Epithelial cell of esophagus (primary cell): ENCODE data around the gene SCO1.

Experiments
- DNase-seq: peaks from one replicate; pipeline ENCODE4 v3.0.0; 2010; ENCODE audit warnings: low read depth
- H3K4me3 ChIP-seq: 2 replicates; pipeline ENCODE4 v1.5.1; 2011; ENCODE audit warnings: mild to moderate bottlenecking, low read length, control low read depth
- TF ChIP-seq, protein P1 (sequence below): IDR thresholded peaks from 2 replicates; pipeline ENCODE4 v1.5.1; 2011; ENCODE audit warnings: low read depth, mild to moderate bottlenecking, low read length, control low read depth, inconsistent platforms; ENCODE audit not compliant: insufficient read depth; ENCODE audit errors: missing control alignments

SCO1 gene

DNA sequence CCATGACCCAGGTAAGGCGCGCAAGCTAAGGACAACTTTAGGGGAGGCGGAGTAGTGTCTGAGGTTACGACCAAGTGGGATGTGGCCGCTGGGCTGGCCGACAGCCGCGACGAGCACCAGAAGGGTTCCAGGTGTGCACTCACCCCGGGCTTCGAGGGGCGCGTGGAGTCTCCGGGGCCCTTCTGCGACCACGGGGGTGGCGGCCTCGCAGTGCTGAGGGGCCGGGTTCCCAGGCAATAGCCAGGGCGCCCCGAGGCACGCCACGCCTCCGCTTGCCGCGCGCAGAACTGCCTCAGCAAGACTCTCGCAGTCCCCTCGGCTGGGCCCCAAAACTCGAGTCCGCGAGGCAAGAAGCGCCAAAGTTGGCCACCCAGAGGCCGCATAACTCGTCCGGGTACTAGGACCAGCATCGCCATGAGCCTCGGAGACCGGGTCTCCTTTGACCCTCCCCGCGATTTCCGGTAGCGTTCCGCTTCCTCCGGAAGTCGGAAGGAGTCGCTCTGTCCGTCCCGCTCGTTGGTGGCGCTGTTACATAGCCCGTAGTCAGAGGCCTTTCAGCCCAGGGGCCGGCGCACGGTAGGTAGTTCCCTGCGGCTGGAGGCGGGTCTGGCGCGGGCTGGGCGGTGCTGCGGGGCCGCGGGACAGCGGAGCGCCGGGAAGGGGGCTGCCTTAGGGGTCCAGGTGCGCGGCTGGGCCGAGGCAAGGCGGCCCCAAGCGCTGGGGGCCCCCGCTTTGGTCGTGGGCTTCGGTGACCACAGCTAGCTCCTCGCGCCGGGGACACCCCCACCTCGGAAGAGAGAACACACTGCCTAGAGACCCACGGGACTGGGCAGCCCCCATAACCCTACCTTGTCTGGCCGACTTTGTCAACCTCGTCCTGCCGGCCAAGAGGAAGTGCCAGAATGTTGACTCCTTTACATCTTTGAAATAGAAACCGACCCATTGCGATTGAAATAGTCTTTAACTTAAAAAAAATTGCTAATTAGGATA lies at the start of gene SCO1, which contains the start of gene ADPRM:
Gene SCO1, minus strand, starts transcription at position 442 of the 990 bp plus-strand sequence. Its CDS starts 26 bp downstream, at position 416.
Gene ADPRM, plus strand, starts transcription at position 503 of the 990 bp plus-strand sequence. CDS start 7,333 bp downstream, outside the sequence.
- DNase-seq, result peak; percentile 95
- peak within 1 kb of the TSS; percentile 84 for H3K4me3 ChIP-seq
- TF ChIP-seq, protein P1, sequence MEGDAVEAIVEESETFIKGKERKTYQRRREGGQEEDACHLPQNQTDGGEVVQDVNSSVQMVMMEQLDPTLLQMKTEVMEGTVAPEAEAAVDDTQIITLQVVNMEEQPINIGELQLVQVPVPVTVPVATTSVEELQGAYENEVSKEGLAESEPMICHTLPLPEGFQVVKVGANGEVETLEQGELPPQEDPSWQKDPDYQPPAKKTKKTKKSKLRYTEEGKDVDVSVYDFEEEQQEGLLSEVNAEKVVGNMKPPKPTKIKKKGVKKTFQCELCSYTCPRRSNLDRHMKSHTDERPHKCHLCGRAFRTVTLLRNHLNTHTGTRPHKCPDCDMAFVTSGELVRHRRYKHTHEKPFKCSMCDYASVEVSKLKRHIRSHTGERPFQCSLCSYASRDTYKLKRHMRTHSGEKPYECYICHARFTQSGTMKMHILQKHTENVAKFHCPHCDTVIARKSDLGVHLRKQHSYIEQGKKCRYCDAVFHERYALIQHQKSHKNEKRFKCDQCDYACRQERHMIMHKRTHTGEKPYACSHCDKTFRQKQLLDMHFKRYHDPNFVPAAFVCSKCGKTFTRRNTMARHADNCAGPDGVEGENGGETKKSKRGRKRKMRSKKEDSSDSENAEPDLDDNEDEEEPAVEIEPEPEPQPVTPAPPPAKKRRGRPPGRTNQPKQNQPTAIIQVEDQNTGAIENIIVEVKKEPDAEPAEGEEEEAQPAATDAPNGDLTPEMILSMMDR, result peak; percentile 51

DNA sequence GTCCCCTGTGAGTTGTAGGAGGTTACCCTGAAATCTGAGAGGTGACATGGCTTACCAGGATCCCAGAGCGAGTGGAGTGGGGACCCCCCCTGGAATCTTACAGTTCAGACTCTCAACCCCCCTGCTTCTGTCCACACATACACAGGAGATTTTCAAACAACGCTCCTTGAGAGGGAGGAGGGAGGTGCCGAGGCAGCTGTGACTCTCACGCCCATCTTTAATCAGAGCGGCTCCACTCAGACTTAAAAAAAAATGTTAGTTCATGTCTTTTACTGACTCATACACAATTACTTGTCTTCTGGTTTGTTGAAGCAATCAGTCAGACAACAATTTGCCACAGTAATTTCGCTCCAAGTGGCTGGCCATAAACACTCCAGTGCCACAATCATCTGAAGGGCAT lies 47.9 kb upstream of the SCO1 start:
- H3K4me3 ChIP-seq, result no peak overlapping the region
- DNase-seq, result peak; percentile 50
- TF ChIP-seq, protein P1, result no peak

DNA sequence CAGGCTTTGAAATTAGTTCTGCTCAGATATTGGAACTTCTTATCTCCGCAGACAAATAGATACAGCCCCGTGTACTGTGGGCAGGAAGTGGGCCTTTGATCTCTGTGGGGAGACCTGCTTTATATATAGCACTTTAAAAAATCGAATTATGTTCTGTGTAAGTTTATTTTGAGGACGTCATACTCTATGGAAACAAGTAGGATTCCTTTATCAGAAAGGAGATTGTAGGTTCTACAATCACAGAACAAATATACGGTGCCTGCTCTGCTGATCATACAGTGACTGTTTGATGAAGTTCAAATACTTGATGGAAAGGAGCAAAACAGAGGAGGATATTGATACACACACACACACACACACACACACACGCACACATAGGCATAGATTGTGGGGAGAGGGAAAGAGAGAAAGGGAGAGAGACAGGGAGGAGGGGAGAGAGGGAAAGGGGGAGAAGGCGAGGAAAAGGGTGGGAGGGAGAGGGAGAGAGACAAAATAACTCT lies 47.2 kb upstream of the SCO1 start:
- TF ChIP-seq, protein P1, result no peak
- H3K4me3 ChIP-seq, result no peak overlapping the region
- DNase-seq, result no peak

DNA sequence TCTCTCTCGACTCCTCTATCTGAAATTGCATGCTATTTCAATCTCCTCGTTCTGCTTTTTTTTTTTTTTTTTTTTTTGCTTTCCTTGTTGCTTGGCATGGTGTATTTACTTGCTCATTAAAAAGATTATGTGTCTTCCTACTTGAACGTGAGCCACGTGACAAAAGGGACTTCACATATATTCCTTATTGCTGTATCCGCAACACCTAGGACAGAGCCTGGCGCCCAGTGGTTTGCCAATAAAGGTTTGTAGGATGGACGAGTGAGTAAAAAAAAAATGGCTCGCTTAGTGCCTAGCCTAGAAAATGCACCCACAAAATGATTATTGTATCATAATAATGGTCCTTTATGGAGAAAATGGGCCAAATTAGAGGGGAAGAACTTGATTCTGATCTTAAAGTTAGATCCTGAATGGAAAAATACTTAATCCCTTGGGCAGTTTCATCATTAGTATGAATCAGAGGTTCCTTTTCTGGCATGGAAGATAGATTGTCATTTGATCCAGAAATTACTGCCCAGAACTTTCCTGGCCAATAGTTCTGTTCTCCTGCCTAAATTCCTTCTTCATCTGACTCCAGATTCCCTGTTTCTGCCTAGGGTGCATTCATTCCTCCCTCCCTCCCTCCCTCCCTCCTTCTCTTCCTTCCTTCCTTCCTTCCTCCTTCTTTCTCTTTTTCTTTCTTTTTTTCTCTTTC lies 46.1 kb upstream of the SCO1 start:
- DNase-seq, result peak; percentile 25
- no peak overlapping the region for H3K4me3 ChIP-seq
- TF ChIP-seq, protein P1, result no peak

DNA sequence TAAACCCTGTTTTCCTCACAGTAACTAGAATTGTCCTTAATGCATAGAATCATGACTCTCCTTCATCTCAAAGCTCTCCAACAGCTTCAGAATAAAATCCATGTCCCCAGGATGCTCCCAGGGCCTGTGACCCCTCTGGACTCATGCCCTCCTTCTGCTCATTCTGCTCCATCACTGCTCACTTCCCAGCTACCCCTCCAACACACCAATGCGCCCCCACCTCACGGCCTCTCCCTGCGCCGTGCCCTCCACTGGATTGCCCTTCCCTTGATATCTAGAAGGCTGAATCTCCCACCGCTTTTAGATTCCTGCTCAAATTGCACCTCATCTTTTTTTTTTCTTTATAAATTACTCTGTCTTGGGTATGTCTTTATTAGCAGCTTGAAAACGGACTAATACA lies 45.1 kb upstream of the SCO1 start:
- TF ChIP-seq, protein P1, result no peak
- no peak for DNase-seq
- no peak overlapping the region for H3K4me3 ChIP-seq

DNA sequence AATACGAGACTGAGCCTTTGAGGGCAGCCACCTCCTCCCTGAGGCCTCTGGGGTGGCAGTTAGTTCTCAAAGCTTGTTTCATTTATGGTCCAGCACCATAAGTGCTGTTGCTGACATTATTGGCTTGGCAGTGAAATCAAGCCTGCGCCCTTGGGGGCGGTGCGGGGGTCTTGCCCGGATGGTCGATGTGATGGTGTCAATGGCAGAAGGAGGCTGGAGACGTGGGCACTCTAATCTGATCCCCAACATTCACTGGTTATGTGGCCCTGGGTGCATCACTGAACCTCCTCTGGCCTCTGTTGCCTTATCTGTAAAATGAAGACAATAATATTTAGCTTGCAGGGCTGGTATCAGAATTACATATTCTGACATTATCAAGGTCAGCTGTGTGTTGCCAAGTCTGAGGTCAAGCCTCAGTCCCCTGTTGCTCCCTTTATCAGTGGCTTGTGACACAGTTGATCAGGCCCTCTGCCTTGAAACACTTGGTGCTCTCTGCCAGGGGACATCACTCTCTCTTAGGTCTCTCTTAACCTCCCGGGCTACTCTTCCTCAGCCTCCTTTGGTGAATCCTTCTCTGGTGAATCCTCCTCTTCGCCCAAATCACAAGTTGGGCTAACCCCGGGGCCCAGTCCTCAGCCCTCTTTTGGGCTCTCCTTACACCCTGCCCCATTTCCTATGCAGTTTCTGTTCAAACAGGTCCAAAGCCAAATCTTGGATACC lies 44.2 kb upstream of the SCO1 start:
- DNase-seq, result no peak
- TF ChIP-seq, protein P1, result no peak
- H3K4me3 ChIP-seq, result no peak overlapping the region
